Measurements from ENCODE around the gene MED31. TPM values are rescaled to one million over a fixed set of nuclear protein-coding genes. Genes with fewer than 3 reads are reported as not detected.

The MED31 gene
- total and polyA plus RNA-seq, 8 donors: 19.1 to 29.8 (median 24.1) TPM

GRCh38 chr17:6674586-6674985 is 23.2 kb upstream of the MED31 start:
- no peak for ATAC-seq
- no peak for DNase-seq
- no peak overlapping the region for H3K4me3 ChIP-seq
- no peak for TF ChIP-seq CTCF (IDR thresholded peaks at IDR 0.05)
- H3K9me3 ChIP-seq: no peaks in the 10 kb centered on the region
- no peak overlapping the region for H3K27ac ChIP-seq
- peaks cover 0 to 38% of the 10 kb centered on the region in 2 donors for H3K27me3 ChIP-seq
- no peaks in the 10 kb centered on the region for H3K36me3 ChIP-seq
- no peaks in the 10 kb centered on the region for H3K4me1 ChIP-seq
- intact Hi-C loops (cut with DNase I): no loop called here

- Histone ChIP-seq H3K27ac (no peak overlapping the region), H3K36me3 (no peaks in the 10 kb centered on the region), H3K27me3 (peaks cover 0 to 20% of the 10 kb centered on the region in 2 donors), H3K4me1 (no peaks in the 10 kb centered on the region), H3K4me3 (no peak overlapping the region), H3K9me3 (no peaks in the 10 kb centered on the region)
- DNase-seq: no peak
- ATAC-seq: no peak
- intact Hi-C loops (cut with DNase I): no loop called here
- no peak for TF ChIP-seq CTCF (IDR thresholded peaks at IDR 0.05)
Observed at GRCh38 chr17:6671431-6671830, 20.0 kb upstream of the MED31 start.

DNA sequence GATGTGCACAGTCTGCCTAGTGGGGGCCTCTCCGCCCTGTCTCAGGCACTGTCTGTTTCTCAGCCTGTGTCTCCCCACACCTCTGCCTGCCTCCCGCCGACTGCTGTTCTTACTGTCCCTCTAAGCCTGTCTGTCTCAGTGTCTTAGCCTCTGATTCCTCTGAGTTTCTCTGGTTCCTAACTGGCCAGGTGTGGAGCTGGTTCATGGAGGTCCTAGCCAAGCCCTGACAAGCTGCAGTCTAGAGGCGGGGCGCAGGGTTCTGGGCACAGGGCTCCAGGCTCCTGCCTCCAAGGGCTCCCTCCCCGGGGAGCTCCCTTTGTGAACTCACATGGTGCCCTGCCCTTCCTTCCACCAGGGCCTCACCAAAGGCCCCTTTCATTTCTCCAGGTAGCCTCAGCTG is 19.6 kb upstream of the MED31 start:
- Histone ChIP-seq H3K4me3 (no peak overlapping the region), H3K36me3 (no peaks in the 10 kb centered on the region), H3K4me1 (no peaks in the 10 kb centered on the region), H3K27me3 (peaks cover 0 to 16% of the 10 kb centered on the region in 2 donors), H3K27ac (no peak overlapping the region), H3K9me3 (no peaks in the 10 kb centered on the region)
- DNase-seq (no peak), ATAC-seq (no peak)
- intact Hi-C loops (cut with DNase I): no loop called here
- no peak for TF ChIP-seq CTCF (IDR thresholded peaks at IDR 0.05)

GRCh38 chr17:6670571-6670970 is 19.2 kb upstream of the MED31 start:
- H3K4me3 ChIP-seq: no peak overlapping the region
- no peak overlapping the region for H3K27ac ChIP-seq
- DNase-seq (no peak), ATAC-seq (no peak)
- no peaks in the 10 kb centered on the region for H3K36me3 ChIP-seq
- intact Hi-C loops (cut with DNase I): no loop called here
- TF ChIP-seq CTCF (IDR thresholded peaks at IDR 0.05): no peak
- H3K9me3 ChIP-seq: no peaks in the 10 kb centered on the region
- no peaks in the 10 kb centered on the region for H3K4me1 ChIP-seq
- peaks cover 0 to 19% of the 10 kb centered on the region in 2 donors for H3K27me3 ChIP-seq

GRCh38 chr17:6669479-6670212 is 18.2 kb upstream of the MED31 start:
- Histone ChIP-seq H3K4me1 (no peaks in the 10 kb centered on the region), H3K27ac (no peak overlapping the region), H3K36me3 (no peaks in the 10 kb centered on the region), H3K27me3 (peaks cover 0 to 22% of the 10 kb centered on the region in 2 donors), H3K4me3 (no peak overlapping the region), H3K9me3 (no peaks in the 10 kb centered on the region)
- ATAC-seq (no peak), DNase-seq (no peak)
- intact Hi-C loops (cut with DNase I): no loop called here
- TF ChIP-seq CTCF (IDR thresholded peaks at IDR 0.05): no peak
